Heart left ventricle (tissue), 16 donors: ENCODE results near the gene SGSH. TPM values are rescaled to one million over a fixed set of nuclear protein-coding genes. Genes with fewer than 3 reads are reported as not detected.
A peak's percentile ranks its signal among the peaks of the same experiment; 100 is the strongest.

Experiments
- ATAC-seq, 4 donors: fragments of 200-7000 bp; cut with Tn5 transposase; one replicate each; pipeline ENCODE4 v1.9.1; 2020 to 2022; ENCODE audit warnings: moderate library complexity in 4 of 4, mild to moderate bottlenecking in 3 of 4, moderate number of reproducible peaks in 1 of 4
- DNase-seq, 5 donors: peaks; one replicate each; pipeline ENCODE4 v3.0.0-alpha.2; 2020
- H3K27ac ChIP-seq, 12 donors: fragments of 200-600 bp; sonication (generic) in 4 of 12; one replicate each; pipeline versions ENCODE4 v1.5.0 to v1.8.0; 2016 to 2022; ENCODE audit warnings: mild to moderate bottlenecking in 2 of 12
- H3K27me3 ChIP-seq, 9 donors: fragments of 200-600 bp; sonication (generic) in 2 of 9; one replicate each; pipeline versions ENCODE4 v1.5.1 to v1.8.0; 2016 to 2022; ENCODE audit warnings: mild to moderate bottlenecking in 3 of 9
- H3K36me3 ChIP-seq, 9 donors: fragments of 200-600 bp; sonication (generic) in 2 of 9; one replicate each; pipeline versions ENCODE4 v1.5.0 to v1.8.0; 2018 to 2022; ENCODE audit warnings: mild to moderate bottlenecking in 2 of 9
- H3K4me1 ChIP-seq, 12 donors: fragments of 200-600 bp; sonication (generic) in 4 of 12; one replicate each; pipeline versions ENCODE4 v1.5.0 to v1.8.0; 2016 to 2022; ENCODE audit warnings: mild to moderate bottlenecking in 3 of 12
- H3K4me3 ChIP-seq, 12 donors: fragments of 200-600 bp; sonication (generic) in 4 of 12; one replicate each; pipeline versions ENCODE4 v1.5.0 to v1.8.0; 2017 to 2022; ENCODE audit warnings: mild to moderate bottlenecking in 9 of 12, moderate library complexity in 4 of 12
- H3K9me3 ChIP-seq, 12 donors: fragments of 200-600 bp; sonication (generic) in 4 of 12; one replicate each; pipeline versions ENCODE4 v1.5.0 to v1.8.0; 2016 to 2022; ENCODE audit warnings: mild to moderate bottlenecking in 1 of 12
- CTCF ChIP-seq, 12 donors: fragments of 200-600 bp; sonication (generic) in 4 of 12; IDR thresholded peaks; one replicate each; pipeline versions ENCODE4 v1.5.0 to v1.8.0; 2018 to 2022; ENCODE audit warnings: antibody characterized with exemption in 12 of 12, mild to moderate bottlenecking in 5 of 12
- POLR2A ChIP-seq, 2 donors: fragments of 450-650 bp; IDR thresholded peaks; one replicate each; pipeline ENCODE4 v1.6.1; 2017; ENCODE audit warnings: antibody characterized with exemption in 2 of 2, mild to moderate bottlenecking in 2 of 2, moderate library complexity in 2 of 2
- WGBS, 4 donors: extraction: QIAGEN DNeasy Blood & Tissue Kit in 2 of 4; methylation state at CpG; one replicate each; pipeline versions ENCODE4 v1.1.5 to v1.1.7; 2013 to 2018; 5-methylcytosine and 5-hydroxymethylcytosine counted together
- intact Hi-C, 10 donors: fragments of 100-400 bp; cut with DNase I; formaldehyde crosslinking; loops; one replicate each; pipeline versions ENCODE4 v1.11.1 to v1.14.2; 2022
- long read RNA-seq, 3 donors: library from polyadenylated mRNA; unstranded; transcript quantifications; one replicate each; pipeline ENCODE4 v2.0.0, GENCODE V29; 2020 to 2021
- polyA plus RNA-seq, 2 donors: library from polyadenylated mRNA; stranded (reverse); fragments of 200-250 nt; gene quantifications; one replicate each; pipeline ENCODE4 v1.2.3, GENCODE V29; 2013
- total RNA-seq, 9 donors: library from RNA; depleted of rRNA in 2 of 9; stranded (reverse); fragments of >200 nt in 2 of 9; fragmentation: NEBNext Ultra II Directional in 3 of 9; extraction: Animal tissue kit (Norgen Biotek cat#: 25700) in 3 of 9; gene quantifications; one replicate each; pipeline versions ENCODE4 v1.1.0 to v1.2.4, GENCODE V29; 2016 to 2023
- donor health status: ischemic (EF 13 %, LVEDD 7.1; RV severe dilation, severe dysfunction).
- donor health status: healthy with polysubstance abuse.
- donor health status: DM: no; HTN: yes; CAD: no.
- donor health status: DM: no; HTN: no; CAD: no.
- donor health status: ischemic (EF 25% LVEDD 6.9; RV normal size, moderate dysfunction).
- donor health status: ischemic (EF 25% LVEDD 5.7; RV mildly dilated, moderate dysfunction).
- donor health status: healthy.
- donor health status: DM: yes; HTN: yes; CAD: no.
- donor health status: ischemic (EF 35%, LVEDD 5.7; RV mildly dilated, moderate dysfunction).
- donor health status: nonischemic (EF 11% LVEDD 7.7; RV severe dilation, severe dysfunction).
- donor health status: DM: yes; HTN: yes; CAD: no.
- donor health status: PGD.
- donor health status: ischemic (EF 29% LVEDD 5.4; RV normal size, mild dysfunction).
- donor health status: nonischemic (EF 23%, LVEDD 6.1; RV moderate dilation, normal function).

The SGSH gene
- total RNA-seq = 10 to 100 TPM in 8 of 9 donors, 1 to 10 TPM in 1; 6.4 to 27.0 (median 14.9) TPM
- 10 to 100 TPM; 11.9 to 12.8 TPM for polyA plus RNA-seq
- long read RNA-seq, donor 1, transcript SGSH-201 (8 exons, 2,784 nt) = major isoform, 6 of 20 reads
- long read RNA-seq, donor 1, partial matches to known transcripts = 5 of 20 reads
- long read RNA-seq, donor 1, other reads (novel, unspliced or antisense) = 9 of 20 reads
- long read RNA-seq, donor 2, transcript SGSH-201 (8 exons, 2,784 nt) = major isoform, 23 of 52 reads
- long read RNA-seq, donor 2, partial matches to known transcripts = 10 of 52 reads
- long read RNA-seq, donor 2, other reads (novel, unspliced or antisense) = 19 of 52 reads
- long read RNA-seq, donor 3, transcript SGSH-201 (8 exons, 2,784 nt) = major isoform, 7 of 17 reads
- long read RNA-seq, donor 3, partial matches to known transcripts = 4 of 17 reads
- long read RNA-seq, donor 3, other reads (novel, unspliced or antisense) = 6 of 17 reads

DNA sequence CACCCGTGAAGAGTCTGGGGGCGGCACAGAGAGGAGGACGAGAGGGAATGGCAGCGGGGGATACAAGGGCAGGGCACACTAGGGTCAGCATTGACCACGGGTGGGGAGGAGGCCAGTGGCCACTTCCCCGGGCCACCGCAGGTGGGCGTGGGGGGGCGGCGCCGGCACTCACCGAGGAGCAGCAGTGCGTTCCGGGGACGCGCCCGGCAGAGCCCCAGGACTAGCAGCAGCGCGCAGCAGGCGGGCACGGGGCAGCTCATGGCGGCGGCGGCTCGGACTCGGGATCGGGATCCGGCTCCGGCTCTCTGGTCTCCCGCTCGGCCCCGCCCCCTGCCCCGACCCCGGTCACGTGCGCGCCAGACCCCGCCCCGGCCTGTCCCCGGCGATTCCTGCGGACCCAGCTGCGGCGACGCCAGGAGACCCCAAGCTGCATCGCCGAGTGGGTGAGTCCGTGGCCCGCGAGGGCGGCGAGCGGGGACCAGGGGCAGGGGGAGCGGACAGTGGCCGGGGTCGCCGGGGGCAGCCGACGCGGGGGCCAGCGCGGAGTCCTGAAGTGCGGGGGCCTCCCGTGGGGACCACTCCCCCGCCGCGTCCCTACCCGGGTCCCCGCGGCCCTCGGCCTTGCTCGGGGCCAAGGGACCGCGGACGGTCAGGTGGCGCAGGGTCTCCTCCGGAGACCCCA is at the start of gene SGSH, which contains the start of gene SLC26A11:
TSS of gene SGSH (minus strand) at position 280 of the 682 bp plus-strand sequence. CDS start at position 260, 20 bp downstream.
TSS of gene SLC26A11 (plus strand) at position 374 of the 682 bp plus-strand sequence. CDS start 1,134 bp downstream, outside the sequence.
- peak within 1 kb of the TSS; percentile 79 to 100 (median 96) for H3K4me3 ChIP-seq
- peak within 1 kb of the TSS; percentile 50 to 92 (median 78) for H3K27ac ChIP-seq
- peaks cover 0 to 31% (median 15%) of the 10 kb centered on the region in 12 donors for H3K4me1 ChIP-seq
- TF ChIP-seq CTCF (IDR thresholded peaks at IDR 0.05) = peak in 3 of 12 donors; percentile 10 to 24 (median 22)
- TF ChIP-seq POLR2A (IDR thresholded peaks at IDR 0.05) = peak in 1 of 2 donors; percentile 52
- DNase-seq = peak; percentile 84 to 92 (median 86)
- 0 to 1% (median 1%) methylated on average over 16 to 77 of the region's 77 CpGs for WGBS, 4 donors
- peaks cover 0 to 32% (median 8%) of the 10 kb centered on the region in 9 donors for H3K36me3 ChIP-seq
- intact Hi-C loops = loop anchor here in 3 of 10 donors (2.0 to 5.0 kb wide), 3 partner anchors 42 to 73 kb away; partner anchors contain the start of genes EIF4A3 (in 1 of the 3) and RNF213 (in 1 of the 3)
- no peaks in the 10 kb centered on the region for H3K9me3 ChIP-seq
- peak; percentile 74 to 95 (median 87) for ATAC-seq
- H3K27me3 ChIP-seq = no peaks in the 10 kb centered on the region

DNA sequence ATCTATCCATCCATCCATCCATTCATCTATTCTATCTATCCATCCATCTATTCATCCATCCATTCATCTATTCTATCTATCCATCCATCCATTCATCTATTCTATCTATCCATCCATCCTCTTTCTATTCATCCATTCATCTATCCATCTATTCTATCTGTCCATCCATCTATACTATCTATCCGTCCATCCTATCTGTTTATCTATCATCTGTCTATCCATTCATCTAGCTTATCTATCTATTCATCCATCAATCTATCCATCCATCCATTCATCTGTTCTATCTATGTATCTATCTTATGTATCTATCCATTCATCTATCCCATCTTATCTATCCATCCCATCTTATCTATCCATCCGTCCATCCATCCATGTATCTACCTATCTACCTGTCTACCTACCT is 49.3 kb upstream of the SGSH start:
- WGBS, 4 donors = 78 to 89% (median 82%) methylated on average over 2 of the region's 2 CpGs
- H3K4me1 ChIP-seq = peaks cover 0 to 86% (median 4%) of the 10 kb centered on the region in 12 donors
- H3K36me3 ChIP-seq = peaks cover 0 to 97% (median 48%) of the 10 kb centered on the region in 9 donors
- intact Hi-C loops = loop anchor here in 3 of 10 donors (10.0 kb wide), 1 partner anchor 125 kb away; the partner anchor contains the start of gene EIF4A3 (in 3 of the 3)
- H3K9me3 ChIP-seq = no peaks in the 10 kb centered on the region
- no peak for TF ChIP-seq POLR2A (IDR thresholded peaks at IDR 0.05)
- TF ChIP-seq CTCF (IDR thresholded peaks at IDR 0.05) = no peak
- ATAC-seq = no peak
- H3K27me3 ChIP-seq = no peaks in the 10 kb centered on the region
- H3K27ac ChIP-seq = no peak overlapping the region
- no peak overlapping the region for H3K4me3 ChIP-seq
- DNase-seq = no peak

DNA sequence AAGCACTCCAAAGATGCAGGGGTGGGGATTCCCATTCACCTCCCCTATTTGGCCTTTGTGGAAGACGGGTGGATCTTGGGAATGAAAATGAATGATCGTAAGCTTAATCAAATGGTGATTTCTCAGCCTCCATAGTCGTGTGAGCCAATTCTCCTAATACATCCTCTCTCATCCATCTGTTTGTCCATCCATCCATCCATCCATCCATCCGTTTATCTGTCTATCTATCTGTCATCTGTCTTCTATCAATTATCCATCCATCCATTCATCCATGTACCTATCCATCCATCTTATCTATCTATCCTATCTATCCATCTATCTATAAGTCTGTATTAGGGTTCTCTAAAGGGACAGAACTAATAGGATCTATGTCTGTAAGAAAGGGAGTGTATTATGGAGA is 48.3 kb upstream of the SGSH start:
- no peak for ATAC-seq
- intact Hi-C loops = loop anchor here in 3 of 10 donors (10.0 kb wide), 1 partner anchor 124 kb away; the partner anchor contains the start of gene EIF4A3 (in 3 of the 3)
- Histone ChIP-seq H3K4me1 (peaks cover 0 to 84% (median 8%) of the 10 kb centered on the region in 12 donors), H3K9me3 (no peaks in the 10 kb centered on the region), H3K36me3 (peaks cover 0 to 93% (median 39%) of the 10 kb centered on the region in 9 donors), H3K4me3 (no peak overlapping the region), H3K27ac (no peak overlapping the region), H3K27me3 (no peaks in the 10 kb centered on the region)
- DNase-seq = no peak
- WGBS, 4 donors = 81 to 96% (median 88%) methylated on average over 4 of the region's 4 CpGs
- no peak for TF ChIP-seq CTCF (IDR thresholded peaks at IDR 0.05)
